CD4-positive, alpha-beta T cell treated with Interleukin-15 for 4 hours (primary cell): ENCODE measurements around the gene ZFP36.

Experiments
- DNase-seq: peaks from one replicate; pipeline ENCODE4 v3.0.0-alpha.2; 2020; ENCODE audit warnings: low spot score

ZFP36 gene

DNA sequence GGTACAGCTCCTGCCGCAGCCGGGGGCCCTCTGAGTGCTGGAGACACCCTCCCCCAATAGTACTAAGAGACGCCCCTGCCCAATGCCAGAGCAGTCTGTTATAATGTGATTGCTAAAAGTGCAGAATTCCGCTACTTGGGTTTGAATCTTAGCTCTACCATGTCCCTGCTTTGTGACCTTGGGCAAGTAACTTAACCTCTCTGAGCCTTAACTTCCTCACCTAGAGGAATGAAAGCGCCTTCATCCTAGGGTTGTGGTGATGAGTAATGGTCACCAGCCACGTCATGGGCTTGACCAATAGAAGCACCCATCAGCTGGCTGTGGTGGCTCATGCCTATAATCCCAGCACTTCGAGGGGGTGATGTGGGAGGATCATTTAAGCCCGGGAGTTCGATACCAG is 12.4 kb downstream of the ZFP36 start:
- no peak for DNase-seq

DNA sequence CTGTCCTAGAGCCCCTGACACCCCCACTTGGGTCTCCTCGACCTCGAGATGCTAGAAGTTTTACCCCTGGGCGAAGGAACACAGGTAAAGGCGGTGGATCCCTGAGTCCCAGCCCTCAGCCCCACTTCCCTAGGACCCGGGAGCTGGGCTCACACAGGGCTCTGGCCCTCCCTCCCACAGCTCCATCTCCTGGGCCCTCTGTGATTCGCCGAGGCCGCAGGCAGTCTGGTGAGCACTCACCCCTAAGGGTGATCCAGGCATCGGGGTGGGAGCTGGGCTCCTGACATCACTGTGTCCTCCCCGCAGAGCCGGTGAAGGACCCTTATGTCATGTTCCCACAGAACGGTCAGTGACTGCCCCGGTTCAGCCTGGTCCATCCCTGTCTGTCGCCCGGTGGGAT is 14.1 kb downstream of the ZFP36 start:
- DNase-seq, result no peak

DNA sequence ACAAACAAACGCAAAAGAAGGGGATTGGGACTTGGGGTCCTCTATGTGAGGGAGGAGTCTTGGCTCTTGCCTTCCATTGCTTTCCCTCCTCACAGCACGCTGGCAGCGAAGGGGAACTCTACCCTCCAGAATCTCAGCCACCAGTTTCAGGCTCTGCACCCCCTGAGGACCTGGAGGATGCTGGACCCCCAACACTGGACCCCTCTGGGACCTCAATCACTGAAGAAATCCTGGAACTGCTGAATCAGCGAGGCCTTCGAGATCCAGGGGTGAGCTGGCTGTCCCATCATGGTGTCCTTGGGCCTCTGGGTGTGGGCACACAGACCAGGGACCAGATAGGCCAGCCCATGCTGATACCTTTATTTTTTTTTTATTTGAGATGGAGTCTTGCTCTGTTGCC is 15.4 kb downstream of the ZFP36 start:
- no peak for DNase-seq

DNA sequence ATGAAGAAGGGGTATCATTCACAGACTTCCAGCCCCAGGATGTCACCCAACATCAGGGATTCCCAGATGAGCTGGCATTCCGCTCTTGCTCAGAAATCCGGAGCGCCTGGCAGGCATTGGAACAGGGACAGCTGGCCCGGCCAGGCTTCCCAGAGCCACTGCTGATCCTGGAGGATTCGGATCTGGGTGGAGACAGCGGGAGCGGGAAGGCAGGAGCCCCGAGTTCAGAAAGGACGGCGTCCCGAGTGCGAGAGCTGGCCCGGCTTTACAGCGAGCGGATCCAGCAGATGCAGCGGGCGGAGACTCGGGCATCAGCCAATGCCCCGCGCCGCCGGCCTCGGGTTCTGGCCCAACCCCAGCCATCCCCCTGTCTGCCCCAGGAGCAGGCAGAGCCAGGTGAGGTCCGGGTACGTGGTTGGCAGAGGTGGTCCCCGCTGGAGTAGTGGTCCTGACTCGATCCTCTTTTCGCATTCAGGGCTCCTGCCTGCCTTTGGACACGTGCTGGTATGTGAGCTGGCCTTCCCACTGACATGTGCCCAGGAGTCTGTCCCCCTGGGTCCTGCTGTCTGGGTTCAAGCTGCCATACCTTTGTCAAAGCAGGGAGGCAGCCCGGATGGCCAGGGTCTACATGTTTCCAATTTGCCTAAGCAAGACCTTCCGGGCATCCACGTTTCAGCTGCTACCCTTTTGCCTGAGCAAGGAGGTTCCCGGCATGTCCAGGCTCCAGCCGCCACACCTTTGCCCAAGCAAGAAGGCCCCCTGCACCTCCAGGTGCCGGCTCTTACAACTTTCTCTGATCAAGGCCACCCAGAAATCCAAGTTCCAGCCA is 16.8 kb downstream of the ZFP36 start:
- DNase-seq, result no peak

DNA sequence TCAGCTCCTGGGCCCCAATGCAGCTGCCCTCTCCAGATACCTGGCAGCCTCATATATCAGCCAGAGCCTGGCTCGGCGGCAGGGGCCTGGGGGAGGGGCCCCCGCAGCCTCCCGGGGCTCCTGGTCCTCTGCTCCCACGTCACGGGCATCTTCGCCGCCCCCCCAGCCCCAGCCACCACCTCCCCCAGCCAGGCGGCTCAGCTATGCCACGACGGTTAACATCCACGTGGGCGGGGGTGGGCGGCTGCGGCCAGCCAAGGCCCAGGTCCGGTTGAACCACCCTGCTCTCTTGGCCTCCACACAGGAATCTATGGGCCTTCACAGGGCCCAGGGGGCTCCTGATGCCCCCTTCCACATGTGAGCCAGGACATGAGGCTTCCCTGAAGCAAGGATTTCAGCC is 18.3 kb downstream of the ZFP36 start:
- no peak for DNase-seq

DNA sequence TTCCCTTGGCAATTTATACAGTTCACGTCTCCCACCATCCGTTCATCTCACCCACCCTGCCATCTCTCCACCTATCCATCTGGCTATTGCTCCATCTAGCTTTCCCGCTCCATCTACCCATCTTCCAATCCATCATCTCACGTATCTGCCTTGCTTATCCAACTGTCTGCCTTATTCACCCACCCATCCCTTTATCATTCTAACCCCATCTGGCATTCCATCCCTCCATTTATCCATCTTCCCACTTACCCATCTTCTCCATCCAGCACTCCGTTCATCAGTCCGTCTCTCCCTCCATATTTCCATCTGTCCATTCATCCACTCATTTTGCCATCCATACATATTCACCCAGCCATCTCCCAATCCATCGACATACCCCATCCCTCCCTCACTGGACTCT is 19.1 kb downstream of the ZFP36 start:
- no peak for DNase-seq

DNA sequence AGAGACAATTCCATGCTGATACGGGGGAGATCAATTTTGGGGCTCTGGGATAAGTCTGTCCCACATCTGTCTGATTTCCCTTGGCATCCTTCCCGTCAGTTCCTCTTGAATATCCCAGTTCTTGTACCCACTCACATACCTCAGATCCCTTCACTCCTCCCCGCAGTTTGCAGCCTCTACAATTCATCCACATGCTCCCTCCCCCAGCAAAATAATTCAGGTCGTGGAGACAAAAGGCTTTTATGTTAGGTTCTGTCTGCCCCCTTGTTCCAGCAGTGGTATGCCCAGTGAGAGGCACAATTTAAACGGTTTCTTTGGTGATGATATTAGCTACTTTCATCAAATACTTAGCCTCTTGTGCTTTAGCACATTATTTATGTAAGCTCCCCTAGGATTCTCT is 19.5 kb downstream of the ZFP36 start:
- DNase-seq, result no peak

DNA sequence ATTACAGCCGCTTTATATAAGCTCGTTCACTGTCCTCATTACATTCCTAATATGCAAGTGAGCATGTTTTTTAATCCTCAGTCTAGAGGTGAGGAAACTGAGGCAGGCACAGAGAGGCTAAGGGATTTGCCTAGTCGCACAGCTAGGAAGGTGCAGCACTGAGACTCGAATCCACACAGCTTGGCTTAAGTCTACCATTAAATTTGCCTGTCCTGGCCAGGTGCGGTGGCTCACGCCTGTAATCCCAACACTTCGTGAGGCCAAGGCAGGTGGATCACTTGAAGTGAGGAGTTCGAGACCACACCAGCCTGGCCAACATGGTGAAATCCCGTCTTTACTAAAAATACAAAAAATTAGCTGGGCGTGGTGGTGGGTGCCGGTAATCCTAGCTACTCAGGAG is 21.1 kb downstream of the ZFP36 start:
- no peak for DNase-seq

DNA sequence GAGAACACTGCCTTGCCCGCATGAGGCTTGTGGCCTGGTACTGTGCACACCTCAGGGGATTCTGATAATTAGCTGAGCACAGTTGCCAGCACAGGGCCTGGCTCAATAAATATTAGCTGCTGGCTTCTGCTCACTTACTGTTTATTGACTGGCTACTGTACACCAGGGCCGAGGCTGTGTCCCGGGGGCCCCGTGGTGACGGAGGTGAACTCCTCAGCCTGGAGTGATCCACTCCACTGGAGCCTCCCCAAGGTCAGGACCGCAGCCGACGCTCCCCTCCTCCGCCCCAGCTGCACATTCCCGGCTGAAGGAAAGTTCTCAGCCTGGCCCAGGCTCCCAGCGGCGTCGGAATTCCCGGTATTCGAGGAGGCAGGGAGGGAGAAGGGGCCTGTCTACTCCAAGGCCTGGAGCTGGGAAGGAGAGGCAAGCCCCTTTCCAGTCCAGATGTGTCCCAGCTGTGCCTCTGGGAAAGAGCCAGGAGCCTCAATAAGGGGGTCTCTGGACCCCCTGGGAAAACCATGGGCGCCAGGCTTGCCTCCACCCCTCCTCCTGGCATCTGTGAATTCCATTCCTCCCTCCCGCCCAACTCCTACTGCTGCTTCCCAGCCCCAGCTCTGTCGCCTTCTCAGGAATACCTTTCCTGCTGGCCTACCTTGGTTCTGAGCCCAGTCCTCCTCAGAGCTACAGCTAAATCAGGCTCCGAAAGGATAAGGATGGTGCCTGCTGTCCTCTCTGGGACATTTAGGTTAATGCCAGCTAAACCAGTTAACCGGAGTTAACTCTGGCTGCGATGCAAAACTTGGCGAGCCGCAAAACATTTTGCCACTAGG is 21.9 kb downstream of the ZFP36 start:
- DNase-seq, result no peak

DNA sequence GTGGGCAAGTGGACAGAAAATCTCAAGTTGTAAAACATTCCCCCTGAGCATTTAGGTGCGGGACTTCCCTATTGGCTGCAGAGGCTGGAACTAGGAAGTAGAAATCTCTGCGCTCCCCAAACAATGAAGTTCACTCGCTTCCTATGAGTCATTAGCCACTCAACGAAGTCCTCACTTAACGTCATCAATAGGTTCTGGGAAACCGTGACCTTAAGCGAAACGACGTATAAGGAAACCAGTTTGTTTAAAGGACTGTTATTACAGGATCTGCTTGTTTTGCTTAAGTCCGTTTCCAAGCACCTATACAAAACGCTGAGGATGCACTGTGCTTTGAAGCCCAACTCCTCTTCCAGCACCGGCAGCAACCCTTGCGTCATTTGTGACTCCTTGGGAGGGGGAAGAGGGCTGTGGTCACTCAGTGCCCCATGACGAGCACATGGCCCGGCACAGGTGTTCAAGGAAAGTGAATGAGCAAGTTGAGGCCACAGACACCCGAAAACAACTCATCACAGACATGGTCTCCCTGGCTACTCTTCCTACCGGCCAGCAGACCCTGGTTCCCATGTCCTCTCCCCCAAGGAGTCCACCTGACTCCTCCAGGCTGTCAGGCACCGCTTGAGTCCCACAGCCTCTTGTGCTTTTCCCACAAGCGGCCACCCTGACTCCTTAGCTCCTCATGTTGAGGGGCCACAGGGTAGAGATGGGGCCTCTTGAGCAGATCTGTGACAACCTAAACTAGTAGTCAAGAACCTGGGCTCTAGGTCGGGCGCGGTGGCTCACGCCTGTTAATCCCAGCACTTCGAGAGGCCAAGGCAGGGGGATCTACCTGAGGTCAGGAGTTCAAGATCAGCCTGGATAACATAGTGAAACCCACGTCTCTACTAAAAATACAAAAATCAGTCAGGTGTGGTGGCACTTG is 24.3 kb downstream of the ZFP36 start:
- peak; percentile 80 for DNase-seq

DNA sequence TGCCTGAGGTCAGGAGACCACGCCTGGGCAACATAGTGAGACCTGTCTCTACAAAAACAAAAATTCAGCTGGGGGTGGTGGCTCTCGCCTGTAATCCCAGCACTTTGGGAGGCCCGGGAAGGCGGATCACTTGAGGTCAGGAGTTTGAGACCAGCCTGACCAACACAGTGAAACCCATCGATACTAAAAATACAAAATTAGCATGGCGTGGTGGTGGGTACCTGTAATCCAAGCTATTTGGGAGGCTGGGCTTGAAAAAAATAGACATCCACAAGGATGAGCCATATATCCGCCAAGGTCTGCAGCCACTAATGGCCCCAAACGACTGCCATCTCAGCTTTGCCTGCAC is 26.0 kb downstream of the ZFP36 start:
- DNase-seq, result no peak

DNA sequence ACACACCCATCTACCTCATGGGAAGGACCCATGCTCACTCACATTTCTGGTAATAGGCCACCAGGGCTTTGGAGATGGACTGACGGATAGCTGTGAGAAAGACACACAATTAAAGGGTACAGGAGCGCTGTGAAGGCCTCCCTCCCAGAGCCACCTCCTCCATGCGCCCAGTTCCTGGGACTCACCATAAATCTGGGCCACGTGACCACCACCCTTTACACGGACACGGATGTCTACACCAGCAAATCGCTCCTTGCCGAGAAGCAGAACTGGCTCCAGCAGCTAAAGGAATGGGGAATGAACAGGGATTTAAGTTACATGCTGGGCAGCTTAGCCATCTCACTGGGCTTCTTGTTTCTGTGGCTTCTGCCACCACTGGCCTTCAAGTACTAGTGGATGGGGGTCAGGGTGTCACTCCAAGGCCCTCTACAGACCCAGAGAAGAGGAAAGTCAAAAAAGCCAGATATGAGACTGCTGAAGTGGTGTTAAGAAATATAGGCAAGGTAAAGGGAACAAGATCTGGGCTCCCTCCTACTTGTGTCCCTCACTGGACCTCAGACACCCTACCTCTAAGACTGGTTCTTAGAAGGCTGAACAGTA is 26.9 kb downstream of the ZFP36 start:
- DNase-seq, result no peak

DNA sequence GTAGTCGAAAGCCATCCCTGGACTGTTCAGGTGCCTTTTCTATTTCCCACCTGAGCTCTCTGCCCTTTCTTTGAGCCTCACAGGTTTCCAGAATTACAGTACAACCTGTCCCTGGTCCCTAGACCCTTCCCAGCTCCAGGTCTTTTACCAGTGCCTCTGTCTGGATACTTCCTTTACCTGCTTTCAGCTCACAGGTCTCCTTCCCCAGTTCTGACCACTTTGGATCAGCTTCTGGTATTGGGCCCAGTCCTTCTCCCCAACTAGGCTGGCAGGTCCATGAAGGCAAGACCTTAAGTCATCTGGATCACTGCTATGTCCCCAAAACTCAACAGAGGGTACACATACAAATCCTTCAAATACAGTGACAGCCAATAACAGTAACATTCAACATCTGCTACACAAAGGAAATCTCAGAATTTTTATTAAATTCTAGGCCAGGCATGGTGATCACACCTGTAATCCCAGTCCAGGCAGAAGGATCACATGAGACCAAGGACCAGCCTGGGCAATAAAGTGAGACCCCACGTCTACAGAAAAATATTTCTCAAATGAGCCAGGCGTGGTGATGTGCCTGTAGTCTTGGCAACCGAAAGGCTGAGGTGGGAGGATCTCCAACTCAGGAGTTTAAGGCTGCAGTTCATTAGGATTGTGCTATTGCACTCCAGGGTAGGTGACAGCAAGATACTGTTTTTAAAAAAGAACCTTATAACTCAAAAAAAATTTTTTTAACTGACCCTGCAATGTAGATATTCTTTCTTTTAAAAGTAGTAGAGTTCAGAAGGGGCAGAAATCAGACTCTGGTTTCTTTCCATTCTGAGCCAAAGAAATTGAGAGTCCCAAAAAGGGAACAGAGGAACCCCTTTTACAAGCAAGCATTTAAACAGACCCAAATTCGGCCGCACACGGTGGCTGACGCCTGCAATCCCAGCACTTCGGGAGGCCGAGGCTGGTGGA is 27.8 kb downstream of the ZFP36 start:
- no peak for DNase-seq

DNA sequence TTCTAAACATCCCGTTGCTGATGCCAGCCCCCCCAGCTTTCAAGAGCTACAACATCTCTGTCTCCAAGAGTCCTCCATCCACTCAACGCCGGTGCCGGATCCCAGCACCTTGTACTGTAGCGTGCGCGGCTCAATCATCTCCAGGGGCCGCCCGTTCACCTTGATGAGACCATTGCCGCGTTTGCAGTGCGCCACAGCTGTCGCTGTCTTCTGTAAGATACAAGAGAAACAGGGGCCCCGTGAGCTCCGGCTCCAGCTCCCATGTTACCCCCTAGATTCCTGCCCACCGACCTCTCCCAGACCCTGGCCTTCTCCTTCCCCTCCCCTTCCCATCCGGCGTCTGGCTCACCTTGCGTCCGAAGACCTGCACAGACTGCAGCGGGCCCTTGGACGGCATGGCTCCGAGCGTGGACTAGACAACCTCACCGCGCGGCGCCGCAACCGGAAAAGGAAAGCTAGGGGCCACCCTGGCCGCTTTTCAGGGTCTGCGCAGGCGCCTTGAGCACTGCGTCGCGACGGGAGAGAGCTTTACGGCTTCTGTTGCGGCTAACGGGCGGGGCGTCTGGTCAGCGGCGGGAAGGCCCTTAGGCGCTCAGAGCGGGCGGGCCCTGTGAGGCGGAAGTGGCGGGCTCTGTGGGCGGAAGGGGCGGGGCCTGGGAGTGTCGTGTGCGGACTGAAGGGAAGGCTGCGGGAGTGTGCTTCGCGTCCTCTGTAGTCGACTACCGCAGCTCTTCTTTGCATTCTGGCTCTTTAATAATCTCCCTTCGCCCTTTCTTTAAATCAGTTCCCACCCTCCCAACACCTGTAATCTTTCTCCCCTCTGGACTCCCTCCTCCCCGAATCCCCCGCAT is 29.1 kb downstream of the ZFP36 start, which contains the start of gene RPS16:
RPS16 (minus strand) TSS at position 451 of the 851 bp plus-strand sequence; CDS start at position 397, 54 bp downstream.
- DNase-seq, result peak; percentile 99

DNA sequence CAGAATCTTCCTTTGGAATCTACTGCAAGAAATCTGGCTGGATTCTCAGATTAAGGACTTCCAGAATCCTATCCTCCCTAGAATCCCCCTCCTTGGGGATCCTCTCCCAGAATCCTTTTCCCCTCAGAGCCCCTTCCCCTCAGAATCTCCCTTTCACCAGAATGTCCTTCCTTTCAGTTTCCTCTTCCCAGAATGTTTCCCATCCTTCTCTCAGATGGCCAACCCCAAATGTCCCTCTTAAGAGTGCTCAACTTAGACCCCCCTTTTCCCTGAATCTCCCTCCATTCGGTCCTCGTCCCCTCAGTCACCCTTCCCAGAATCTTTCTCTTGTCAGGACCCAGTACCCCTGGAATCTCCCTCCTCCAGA is 29.7 kb downstream of the ZFP36 start:
- DNase-seq, result no peak

DNA sequence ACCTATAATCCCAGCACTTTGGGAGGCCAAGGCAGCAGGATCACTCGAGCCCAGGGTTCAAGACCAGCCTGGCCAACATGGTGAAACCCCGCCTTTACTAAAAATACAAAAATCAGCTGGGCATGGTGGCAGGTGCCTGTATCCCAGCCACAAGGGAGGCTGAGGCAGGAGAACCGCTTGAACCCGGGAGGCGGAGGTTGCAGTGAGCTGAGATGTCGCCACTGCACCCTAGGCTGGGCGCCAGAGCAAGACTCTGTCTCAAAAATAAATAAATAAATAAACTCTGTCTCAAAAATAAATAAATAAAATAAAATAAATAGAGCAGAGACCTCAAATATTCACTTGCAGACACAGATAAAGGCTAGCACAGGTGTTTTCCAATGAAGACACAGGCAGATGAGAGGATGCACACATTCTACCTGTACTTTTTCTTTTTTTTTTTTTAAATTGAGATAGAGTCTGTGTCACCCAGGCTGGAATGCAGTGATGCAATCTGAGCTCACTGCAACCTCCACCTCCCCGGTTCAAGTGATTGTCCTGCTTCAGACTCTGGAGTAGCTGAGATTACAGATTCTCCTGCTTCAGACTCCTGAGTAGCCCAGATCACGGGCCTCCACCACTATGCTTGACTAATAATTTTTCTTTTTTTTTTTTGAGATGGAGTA is 31.8 kb downstream of the ZFP36 start:
- DNase-seq, result no peak

DNA sequence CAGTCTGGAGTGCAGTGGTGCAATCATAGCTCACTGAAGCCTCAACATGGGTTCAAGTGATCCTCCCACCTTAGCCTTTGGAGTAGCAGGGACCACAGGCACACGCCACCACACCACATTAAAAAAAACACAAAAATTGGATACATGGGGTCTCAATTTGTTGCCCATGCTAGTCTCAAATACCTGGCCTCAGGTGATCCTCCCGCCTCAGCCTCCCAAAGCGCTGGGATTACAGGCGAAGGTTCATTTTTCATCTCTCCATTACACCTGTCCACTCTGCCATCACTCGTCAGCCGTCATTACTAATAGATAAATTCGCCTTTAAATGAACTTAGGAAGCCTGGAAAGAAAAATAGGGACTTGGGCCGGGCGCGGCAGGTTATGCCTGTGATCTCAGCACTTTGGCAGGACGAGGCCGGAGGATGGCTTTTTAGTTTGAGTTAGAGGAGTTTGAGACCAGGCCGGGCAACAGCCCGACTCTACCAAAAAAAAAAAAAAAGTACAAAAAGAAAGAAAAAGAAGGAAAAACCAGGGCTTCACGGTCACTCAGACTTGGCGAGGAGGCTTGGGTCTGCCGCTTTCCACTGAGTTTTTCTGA is 38.0 kb downstream of the ZFP36 start:
- DNase-seq, result no peak

DNA sequence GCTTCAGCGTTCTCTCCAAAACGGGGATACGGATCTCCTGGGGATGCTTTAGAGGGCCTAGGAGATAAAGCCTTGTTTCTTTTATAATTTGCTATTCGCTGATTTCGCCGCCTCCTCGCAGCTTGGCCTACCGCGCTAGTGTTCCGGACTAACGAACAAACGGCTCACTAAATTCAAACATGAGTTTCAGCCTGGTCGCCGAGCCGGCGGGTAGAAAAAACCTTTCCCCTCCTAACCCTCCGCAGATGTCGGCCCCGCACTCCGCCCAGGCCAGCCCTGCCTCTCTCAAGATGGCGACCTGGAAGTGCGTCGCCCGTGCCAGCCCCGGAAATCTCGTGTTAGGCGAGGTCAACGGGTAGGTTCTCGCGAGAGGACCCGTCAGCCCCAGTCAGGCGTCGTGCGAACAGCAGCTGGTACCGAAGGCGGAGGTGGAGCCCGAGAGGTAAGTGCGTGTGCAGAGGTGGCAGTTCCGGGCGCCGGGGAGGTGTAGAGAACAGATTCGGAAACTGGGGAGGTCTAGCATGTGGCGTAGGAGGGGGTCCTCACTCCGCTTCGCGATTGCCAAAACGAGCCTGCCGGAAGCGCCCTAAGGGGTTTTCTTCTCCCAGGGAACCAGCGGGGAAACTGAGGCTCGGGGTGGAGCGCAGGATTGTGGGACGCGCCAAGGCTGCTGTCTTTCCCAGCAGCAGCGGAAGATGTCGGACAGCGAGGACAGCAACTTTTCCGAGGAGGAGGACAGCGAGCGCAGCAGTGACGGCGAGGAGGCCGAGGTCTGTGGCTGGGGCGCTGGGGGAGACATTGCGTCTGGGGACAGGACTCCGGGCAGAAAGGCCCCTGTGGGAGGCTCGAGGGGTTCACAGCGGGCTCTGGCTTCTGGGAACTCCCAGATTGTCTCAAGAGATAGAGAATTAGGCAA is 38.8 kb downstream of the ZFP36 start, which contains the start of gene SUPT5H:
SUPT5H (plus strand) TSS at position 387 of the 916 bp plus-strand sequence; CDS start at position 696, 309 bp downstream.
- DNase-seq, result peak; percentile 99
